Hematopoietic multipotent progenitor cell treated with erythropoietin and hydrocortisone succinate and interleukin-3 and kit ligand, for 15 days (in vitro differentiated cells): ENCODE measurements around the gene TTC21A.

Experiments used
- DNase-seq: peaks from one replicate; pipeline ENCODE4 v3.0.0-alpha.2; 2015; ENCODE audit warnings: low spot score

TTC21A gene

DNA sequence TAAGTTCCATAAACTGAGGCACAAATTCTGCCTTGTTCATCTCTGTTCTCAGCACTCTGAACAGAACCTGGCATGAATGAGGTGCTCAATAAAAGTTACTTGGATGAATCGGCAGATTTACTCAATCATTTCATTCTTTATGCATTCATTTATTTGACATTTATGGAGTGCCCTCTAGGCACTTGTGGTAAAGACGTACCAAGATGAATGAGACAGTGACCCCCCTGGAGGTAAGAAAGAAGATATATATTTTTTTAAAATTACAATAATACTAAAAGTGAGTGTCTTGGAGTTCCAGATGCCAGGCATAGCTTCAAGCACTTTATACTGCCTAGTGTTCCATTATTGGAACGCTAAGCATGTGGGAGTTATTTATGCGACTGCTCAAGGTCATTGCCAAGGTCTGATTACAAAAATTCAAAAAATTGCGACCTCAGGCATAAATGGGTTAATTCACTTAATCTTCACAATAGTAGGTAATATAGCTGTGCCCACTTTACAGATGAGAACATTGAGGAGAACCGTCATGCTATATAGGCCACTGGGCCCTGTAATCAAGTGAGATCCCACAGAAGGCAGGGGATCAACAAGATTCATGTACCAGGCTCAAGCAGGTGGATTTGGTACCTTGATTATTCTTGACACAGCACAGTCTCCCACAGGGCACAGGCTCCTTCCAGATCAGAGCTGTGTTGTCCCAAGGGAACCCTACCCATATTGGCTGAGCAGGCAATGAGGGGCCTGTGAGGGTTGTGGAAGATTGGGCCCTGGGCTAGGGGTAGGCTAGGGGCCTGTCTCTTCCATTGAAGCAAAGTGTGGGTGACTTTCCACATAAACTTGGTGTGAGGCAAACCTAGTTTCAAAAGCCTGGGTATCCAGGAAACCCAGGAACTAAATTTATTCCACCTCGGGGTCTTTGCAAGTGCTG, 74.2 kb downstream of the TTC21A start:
- no peak for DNase-seq

DNA sequence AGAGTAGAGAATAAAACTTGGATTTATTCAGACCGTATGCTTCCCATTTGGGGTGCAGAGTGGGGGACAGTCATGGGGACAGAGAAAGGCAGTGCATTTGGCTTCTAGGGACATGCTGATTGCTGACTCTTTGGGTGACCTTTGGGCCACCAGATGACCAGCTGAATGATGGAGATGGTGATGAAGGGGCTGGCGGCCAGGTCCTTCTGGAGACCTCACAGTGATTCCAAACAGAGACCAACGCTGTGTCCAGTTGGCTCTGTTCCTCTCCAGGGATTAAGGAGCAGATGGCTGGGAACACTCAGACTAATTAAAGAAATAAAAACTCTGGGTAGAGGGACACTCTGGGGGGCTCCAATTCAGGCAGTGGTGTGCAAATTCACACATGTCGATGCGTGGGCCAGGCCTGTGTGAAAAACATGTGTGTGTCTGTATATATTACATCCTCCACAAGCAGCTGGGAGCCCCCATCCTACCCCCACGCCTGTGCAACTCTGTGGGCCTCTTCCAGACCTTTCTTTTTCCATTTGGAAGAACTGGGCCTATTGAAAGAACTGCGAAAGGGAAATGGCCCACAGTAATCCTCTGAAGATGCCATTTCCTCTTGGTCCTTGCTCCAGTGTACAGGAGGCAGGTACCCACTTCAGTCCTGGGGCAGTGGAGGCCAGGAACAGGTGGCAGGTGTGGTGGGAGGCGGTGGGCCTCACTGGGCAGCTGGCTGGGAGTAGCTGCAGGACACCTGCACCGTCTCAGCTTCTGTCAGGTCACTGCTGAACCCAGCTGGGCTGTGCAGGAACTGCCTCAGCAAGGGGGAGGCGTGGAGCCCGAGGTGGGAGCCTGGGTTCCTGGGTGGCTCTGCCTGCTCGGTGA, 76.0 kb downstream of the TTC21A start:
- no peak for DNase-seq

DNA sequence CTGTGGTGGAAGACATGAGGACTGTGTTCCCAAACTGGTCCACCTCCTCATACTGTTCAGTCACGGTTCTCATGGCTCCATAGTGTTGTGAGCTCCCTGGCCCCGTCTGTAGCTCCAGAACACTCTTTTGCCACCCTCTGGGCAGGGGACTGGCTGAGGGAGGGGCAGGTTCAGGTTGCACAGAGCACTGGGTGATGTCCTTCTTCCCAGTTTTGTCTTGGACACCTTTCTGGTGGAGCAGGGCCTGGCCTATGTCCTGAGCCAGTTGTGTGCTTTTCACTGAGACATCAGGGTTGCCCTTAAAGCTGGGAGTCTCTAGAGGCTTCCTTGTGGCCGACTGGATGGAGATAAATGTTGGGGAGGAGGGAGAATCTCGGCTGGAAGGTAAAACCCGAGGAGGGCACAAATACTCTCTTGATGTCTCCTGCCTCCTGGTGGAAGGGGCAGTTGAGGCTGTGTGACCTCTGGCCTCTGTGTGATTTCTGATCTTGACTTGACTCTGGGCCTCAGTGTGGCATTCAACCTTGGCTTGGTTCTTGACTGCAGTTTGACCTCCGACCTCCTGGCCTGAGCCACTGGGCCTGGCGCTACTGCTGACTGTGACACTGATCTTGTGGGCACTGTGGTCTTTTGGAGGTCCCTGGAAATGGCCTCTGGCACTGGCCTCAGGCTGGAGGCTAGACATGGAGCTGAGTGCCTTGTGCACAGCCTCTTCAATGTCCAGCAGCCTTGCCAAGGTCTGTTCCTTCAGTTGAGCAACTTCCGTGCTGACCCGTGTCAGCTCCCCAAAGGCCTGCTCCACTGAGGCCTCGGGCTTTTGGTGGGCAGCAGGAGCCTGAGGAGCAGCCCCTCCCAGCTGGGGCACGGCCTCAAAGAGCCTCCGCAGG, 76.8 kb downstream of the TTC21A start:
- no peak for DNase-seq

DNA sequence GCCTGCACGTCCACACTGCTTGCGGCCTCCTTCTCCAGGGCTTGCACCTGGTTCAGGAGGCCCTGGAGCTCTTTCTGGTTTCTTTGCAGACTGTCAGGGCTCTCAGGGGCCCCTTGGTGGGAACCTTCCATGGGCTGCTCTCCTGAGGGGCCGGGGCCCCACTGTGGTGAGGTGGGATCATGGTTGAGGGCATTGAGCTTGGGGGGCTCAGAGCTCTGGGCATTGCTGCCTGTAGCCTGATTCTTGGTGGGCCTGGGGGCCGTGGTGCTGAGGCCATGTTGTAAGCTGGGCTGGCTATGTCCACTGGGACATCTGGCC, 77.4 kb downstream of the TTC21A start:
- no peak for DNase-seq

DNA sequence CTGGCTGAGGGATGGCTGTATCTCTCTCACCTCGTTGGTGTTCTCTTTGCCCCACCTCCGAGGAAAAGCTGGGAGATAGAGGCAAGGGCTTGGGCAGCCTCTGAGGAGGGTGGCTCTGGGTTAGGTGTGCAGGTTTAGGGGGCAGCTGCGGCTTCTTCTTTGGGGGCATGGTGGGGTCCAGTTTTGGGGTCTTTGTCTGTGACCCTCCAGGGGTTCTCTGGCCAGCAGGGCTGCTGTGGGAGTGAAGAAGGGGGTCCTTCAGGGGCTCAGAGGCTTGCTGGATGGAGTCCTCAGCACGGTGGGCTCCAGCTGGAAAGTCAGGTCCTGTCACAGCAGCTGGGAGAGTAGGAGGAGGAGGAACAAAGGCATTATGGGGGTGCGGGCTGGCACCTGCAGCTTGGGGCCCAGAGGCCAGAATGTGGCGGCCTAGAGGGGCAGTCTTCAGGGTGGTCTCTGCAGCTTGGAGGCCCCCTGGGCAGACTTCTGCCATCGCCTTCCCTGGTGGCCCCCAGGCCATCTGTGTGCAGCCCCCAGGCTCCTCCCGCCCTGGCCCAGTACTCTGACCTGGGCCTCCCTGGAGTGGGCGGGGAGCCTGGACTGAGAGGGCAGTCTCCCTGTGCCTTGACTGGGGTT, 78.0 kb downstream of the TTC21A start:
- DNase-seq = no peak

DNA sequence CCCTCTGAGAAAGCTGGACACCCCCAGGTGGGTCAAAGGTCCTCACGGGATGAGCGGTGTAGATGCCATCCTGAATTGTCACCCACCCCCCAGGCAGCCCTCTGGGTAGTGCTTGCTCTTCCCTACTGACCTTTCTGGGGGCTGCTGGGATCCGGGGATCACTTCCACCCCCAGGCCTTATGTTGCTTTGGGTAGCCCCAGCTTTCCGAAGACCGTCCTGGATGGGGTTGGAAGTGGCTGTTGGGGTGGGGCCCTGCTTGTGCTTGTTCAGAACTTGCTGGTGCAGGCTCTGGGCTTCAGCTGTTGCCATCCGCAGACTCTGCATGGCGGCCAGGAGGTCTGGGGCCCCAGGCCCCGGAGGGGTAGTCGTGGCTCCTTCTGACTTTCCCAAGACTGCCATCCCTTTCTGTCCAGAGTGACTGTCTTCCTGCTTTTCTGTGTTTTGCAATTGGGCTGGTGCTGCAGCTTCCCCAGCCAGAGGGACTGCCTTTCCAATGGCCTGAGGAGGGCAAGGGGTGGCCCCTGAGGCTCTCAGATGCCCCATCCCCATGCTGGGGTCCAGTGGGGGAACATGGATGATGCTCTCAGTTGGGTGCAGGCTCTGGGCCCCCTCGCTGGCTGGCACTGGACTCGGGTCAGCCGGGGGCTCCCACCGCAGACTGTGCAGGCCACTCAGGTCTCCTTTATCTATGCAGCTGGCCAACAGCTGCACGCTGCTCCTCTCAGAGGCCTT, 78.6 kb downstream of the TTC21A start:
- no peak for DNase-seq

DNA sequence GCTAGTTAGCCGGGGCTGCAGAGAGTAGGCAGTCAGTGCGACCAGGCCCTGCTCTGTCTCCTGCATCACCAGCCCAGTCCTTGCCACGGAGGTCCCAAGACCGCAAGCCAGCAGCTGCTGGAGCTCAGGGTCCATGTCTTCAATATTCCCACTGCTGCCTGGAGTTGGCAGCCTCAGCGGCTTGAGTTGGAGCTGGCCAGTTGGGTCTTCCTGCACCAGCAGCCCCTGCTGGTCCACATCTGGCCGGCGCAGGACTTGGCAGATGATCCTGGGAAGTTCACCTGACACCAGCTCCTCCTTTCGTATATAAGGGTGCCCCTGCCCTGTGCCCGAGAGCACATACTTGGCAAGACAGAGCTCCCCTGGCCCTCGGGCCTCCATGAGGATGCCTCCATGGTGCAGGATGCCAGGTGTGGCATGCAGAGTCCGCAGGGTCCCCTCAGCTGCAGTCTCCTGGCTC, 79.2 kb downstream of the TTC21A start:
- DNase-seq = no peak

DNA sequence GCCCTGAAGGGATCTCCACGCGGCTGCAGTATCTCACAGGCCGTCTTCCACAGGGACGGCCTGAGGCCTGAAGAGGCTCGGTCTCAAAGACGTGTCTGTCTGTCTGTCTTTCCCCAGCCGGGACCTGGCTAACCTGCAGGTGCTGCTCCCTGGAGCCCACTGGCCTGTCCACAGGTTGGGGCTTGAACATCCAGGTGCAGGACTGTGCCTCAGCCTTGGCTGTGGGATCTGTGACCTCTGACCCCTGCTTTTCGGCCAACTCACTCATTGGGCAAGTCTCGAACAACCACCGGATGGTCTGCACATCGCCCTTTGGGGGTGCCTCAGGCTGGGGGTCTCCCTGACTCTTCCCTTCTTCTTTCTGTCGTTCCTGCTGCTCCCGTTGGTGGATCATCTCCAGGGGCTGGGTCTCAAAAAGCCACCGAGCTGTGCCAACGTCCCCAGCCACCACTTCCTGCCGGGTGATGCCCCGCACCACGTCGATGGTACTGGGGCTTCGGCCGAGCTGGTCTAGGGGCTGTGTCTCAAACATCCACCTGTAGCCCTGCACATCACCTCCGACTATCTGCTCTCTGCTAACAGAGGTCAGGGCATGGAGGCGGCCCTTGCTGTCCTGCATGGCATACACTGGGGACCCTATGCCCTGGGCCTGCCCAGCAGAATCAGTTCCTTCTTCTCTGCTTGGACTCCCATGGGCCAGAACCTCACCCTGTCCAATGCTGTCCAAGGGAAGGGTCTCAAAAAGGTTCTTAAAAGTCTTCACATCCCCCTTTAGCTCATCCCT, 80.1 kb downstream of the TTC21A start:
- DNase-seq = no peak
